Tibial nerve (tissue), 4 donors: Measurements from ENCODE around the gene RCSD1. TPM values are rescaled to one million over a fixed set of nuclear protein-coding genes. Genes with fewer than 3 reads are reported as not detected.

Experiments
- total RNA-seq, 4 donors: library from RNA; depleted of rRNA; stranded (reverse); fragments of >200 nt; gene quantifications; one replicate each; pipeline ENCODE4 v1.1.0, GENCODE V29; 2016

The RCSD1 gene
- total RNA-seq, 4 donors from 2014 or later, result 10.0 to 17.7 (median 12.9) TPM

Other genes with a start within 250 kb of the RCSD1 start
- 1 to 10 TPM in 3 of 4 donors, not detected in 1; 1.2 to 1.5 (median 1.4) TPM for gene CD247, start 111.7 kb upstream of the RCSD1 start, total RNA-seq
- gene CREG1, start 76.5 kb upstream of the RCSD1 start, total RNA-seq, result 100 to 1,000 TPM; 154 to 191 (median 164) TPM
- gene MPZL1, start 91.8 kb downstream of the RCSD1 start, total RNA-seq, result 10 to 100 TPM; 50.1 to 76.0 (median 71.7) TPM